PFSK-1 (cell line): ENCODE measurements around the gene IVNS1ABP.

ENCODE experiments used
- POLR2AphosphoS5 ChIP-seq: IDR thresholded peaks from 2 replicates; pipeline ENCODE4 v1.6.1; 2012; ENCODE audit warnings: low read depth, mild to moderate bottlenecking, control low read depth, low read length, moderate library complexity
- SIN3A ChIP-seq: IDR thresholded peaks from 2 replicates; pipeline ENCODE4 v1.6.1; 2012; ENCODE audit warnings: mild to moderate bottlenecking, low read length, moderate library complexity, borderline replicate concordance; ENCODE audit not compliant: insufficient read depth
- TF ChIP-seq, protein P1 (sequence below), 2 experiments: IDR thresholded peaks; 2 replicates each; pipeline versions ENCODE4 v1.6.1 to v1.8.0; 2011 to 2012; ENCODE audit warnings: low read depth in 2 of 2, low read length in 2 of 2, control low read depth in 1 of 2, inconsistent platforms in 1 of 2, mild to moderate bottlenecking in 1 of 2, moderate library complexity in 1 of 2; ENCODE audit not compliant: insufficient read depth in 1 of 2

DNA sequence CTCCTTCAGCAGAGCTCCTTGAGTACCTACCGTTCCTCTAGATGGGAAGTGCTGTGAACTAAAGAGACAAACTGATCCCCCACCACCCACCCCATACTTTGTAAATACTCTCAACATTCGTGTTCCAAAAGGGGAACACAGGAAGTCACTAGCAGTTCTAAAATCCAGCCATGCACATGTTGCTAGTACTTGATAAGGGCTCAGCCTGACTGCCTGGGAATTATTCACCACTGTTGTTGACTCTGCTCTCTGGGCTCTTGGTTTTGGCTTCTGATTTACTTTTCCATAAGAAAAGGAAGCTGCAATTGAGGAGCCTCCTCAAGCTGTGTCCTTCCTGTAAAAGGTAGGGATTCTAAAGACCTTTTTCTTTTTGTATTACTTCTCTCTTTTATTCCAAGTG is 67.5 kb downstream of the IVNS1ABP start:
- TF ChIP-seq SIN3A (no peak), POLR2AphosphoS5 (no peak)
- TF ChIP-seq, protein P1, sequence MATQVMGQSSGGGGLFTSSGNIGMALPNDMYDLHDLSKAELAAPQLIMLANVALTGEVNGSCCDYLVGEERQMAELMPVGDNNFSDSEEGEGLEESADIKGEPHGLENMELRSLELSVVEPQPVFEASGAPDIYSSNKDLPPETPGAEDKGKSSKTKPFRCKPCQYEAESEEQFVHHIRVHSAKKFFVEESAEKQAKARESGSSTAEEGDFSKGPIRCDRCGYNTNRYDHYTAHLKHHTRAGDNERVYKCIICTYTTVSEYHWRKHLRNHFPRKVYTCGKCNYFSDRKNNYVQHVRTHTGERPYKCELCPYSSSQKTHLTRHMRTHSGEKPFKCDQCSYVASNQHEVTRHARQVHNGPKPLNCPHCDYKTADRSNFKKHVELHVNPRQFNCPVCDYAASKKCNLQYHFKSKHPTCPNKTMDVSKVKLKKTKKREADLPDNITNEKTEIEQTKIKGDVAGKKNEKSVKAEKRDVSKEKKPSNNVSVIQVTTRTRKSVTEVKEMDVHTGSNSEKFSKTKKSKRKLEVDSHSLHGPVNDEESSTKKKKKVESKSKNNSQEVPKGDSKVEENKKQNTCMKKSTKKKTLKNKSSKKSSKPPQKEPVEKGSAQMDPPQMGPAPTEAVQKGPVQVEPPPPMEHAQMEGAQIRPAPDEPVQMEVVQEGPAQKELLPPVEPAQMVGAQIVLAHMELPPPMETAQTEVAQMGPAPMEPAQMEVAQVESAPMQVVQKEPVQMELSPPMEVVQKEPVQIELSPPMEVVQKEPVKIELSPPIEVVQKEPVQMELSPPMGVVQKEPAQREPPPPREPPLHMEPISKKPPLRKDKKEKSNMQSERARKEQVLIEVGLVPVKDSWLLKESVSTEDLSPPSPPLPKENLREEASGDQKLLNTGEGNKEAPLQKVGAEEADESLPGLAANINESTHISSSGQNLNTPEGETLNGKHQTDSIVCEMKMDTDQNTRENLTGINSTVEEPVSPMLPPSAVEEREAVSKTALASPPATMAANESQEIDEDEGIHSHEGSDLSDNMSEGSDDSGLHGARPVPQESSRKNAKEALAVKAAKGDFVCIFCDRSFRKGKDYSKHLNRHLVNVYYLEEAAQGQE (IDR thresholded peaks at IDR 0.05; ENCODE audit: insufficient read depth in 1 of 2, low read depth in 2 of 2, low read length in 2 of 2) = no peak
